Stimulated activated CD4-positive, alpha-beta T cell treated with anti-CD3 and anti-CD28 coated beads, Interleukin-4, amount 100 ng/mL, for 24 hours (primary cell): ENCODE data around the gene HNRNPUL2.
"Not testable (repeated sequence)": the region's sequence is repeated elsewhere in the genome, so short reads cannot be mapped to it uniquely, and the experiment has no call there.

Experiments used
- DNase-seq: peaks from one replicate; pipeline ENCODE4 v3.0.0-alpha.2; 2020

The HNRNPUL2 gene

DNA sequence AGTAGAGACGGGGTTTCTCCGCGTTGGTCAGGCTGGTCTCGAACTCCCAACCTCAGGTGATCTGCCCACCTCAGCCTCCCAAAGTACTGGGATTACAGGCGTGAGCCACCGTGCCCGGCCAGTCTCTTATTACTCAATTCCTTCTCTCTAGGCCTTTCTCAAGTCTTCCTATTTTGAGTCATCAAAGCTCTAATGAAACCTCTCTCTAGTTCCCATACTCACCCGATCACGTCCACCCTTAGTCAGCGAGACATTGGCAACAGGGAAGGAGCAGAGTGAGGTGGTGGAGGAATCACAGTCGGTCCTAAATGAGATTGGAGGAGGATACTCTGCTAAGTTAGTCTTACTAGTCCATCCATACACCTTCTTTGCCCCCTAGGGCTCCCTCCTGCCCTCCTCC is 25.0 kb downstream of the HNRNPUL2 start:
- no peak for DNase-seq

DNA sequence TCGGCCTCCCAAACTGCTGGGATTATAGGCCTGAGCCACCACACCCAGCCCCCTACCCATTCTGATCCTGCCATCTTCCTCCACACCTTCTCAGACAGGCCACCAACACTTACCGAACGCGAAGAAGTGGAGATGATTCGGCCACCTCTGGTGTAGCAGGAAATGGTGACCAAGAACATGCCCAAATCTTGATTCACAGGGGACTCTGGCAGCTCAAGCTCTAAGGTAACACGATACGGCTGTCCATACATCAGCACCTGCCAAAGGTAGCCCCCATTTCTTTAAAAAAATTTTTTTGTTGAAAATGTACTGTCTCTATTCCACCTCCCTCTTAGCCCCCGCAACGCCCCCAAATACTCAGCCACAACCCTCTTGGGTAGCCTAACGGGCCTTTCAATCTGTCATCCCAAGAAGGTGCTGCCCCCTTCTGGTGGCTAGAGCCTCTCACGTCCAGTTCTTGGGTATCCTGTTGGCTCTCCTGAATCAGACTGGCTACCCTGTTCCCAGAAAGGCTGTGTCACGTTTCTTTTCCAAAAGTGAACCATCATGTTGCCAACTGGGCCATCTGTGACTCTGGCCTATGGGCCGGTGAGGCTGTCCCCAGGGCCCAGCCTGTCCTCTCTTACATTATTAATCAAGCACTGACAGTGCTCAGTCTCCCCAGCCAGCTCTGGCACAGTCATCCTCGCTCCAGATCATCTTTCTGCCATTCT is 32.6 kb downstream of the HNRNPUL2 start:
- peak; percentile 83 for DNase-seq

- DNase-seq = not testable (repeated sequence)
These were observed 33.6 kb downstream of the HNRNPUL2 start for GRCh38 chr11:62693624-62694023.

- DNase-seq = no peak
These were observed 37.7 kb downstream of the HNRNPUL2 start, which contains the start of gene LRRN4CL for GRCh38 chr11:62689421-62690183. LRRN4CL (minus strand) TSS chr11:62689530; CDS start chr11:62688508, 1,022 bp downstream.

DNA sequence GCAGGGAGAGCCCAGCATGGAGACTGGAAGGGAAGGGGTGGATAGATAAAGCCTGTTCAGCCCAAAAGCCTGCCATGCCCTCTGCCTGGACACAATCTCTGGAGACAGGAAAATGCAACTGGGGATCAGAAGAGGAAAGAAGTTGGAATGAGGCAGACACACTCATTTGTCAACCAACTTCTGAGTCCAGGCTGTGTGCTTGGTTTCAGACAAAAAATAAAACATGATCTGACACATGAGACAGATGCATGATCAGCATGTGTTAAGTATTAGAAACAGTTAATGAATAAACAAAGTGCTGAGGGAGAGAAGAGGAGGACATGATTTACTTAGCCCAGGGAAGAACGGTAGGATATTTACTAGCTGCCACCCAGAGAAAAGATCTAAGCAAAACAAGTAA is 38.8 kb downstream of the HNRNPUL2 start:
- no peak for DNase-seq

DNA sequence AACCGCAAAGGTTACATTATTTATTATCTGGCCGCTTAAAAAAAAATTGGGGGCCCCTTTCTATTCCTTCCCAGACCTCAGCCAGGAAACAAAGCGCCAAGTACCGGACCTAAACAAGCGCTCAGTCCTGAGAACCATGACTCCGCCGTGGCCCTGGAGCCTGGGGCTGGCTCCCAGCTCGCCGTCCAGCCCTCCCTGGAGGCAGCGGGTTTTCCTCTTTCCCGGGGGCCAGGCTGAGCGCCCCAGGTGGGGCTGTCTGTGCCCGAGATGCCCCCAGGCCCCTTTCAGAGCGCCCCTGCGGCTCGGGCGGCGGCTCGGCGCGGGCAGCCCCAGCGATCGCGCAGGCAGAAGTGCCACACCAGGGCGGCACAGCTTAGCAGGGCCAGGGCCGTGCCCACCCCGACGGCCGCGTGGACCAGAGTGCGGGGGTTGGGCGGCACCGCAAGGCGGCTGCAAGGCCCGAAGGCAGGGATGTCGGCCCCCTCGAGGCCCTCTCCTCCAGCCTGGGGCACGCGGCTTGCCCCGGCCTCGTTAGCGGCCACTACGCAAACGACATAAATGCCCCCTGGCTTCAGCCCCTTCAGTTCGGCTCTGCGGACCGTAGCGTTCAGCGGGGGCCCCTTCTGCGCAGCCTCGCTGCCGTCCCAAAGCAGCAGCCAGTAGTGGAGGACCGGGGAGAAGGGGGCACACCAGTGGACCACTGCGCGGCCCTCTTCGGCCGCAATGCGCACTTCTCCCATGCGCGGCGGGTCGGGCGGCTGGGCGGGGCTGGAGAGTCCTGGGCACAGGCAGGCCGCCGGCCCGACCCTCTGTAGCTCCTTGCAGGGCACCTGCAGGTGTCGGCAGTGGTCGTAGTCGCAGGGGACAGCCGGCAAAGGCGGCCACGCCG is 39.5 kb downstream of the HNRNPUL2 start:
- no peak for DNase-seq

DNA sequence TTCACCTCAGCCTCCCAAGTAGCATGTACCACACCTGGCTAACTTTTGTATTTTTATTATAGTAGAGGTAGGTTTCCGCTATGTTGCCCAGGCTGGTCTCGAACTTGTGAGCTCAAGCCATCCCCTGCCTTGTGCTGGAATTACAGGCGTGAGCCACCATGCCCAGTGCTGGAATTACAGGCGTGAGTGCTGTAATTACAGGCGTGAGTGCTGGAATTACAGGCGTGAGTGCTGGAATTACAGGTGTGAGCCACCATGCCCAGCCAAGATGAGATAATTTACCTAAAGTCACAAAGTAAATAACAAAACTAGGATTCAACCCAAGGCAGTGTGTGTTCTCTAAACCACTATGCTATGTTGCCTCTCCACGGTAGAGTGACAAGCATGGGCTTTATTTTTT is 44.7 kb downstream of the HNRNPUL2 start:
- no peak for DNase-seq

DNA sequence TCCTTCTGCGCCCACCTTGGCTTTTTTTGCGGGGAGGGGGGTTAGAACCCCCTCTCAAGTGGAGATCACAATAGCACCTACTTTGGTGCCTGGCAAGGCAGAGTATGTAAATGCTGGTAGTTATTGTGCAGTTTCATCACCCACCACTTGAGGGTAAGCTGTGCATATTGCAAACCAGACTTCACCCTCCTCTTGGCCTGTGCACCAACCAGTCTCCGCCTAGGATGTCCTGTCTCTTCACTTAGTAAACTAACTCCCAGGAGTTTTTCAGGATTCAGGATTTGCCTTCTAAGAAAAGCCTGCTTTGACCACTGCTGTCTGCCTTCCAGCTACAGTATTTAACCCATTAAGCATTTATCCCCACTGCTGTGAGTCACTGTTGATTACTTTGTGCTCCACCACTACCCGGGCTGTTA is 46.4 kb downstream of the HNRNPUL2 start:
- DNase-seq = peak; percentile 50

DNA sequence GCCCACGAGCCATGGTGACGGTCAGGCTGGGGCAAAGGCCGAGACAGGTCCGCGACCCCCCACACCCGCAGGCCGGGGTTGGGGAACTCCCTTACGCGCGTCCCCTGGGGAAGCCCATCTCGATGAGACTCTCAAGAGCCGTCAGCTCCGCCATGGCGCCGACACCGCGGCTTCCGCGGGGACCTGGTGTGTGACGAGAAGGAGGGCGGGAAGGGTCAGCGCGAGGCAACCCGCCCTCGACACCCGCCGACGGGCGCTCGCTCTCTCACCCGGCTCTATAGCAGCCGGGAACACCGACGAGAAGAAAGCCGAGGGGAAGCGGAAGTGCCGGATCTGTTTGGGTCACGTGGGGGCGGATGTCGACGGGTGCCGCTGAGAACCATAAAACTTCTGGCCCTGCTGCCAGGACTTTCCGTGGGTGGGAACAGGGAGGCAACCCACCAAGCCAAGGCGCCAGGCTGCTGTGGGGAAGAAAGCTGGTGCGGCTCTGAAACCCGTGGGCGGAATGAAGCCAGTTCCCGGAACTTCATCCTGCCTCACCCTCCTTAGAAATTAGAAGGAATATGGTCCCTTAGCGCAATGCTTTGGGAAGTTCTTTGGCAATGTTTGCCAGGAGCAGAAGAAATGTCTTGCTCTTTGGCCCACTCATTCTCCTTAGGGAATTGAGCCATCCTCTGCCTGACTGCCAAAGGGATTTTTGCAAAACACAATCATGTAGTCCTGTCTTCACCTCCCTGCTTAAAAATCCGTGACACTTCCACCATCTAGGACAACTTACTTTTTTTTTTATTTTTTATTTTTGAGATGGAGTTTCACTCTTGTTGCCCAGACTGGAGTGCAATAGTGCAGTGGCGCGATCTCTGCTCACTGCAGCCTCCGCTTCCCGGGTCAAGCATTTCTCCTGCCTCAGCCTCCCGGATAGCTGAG is 48.2 kb downstream of the HNRNPUL2 start, which contains the start of gene UBXN1:
TSS of gene UBXN1 (minus strand) at position 304 of the 927 bp plus-strand sequence. CDS start at position 154, 150 bp downstream.
- DNase-seq = peak; percentile 91

DNA sequence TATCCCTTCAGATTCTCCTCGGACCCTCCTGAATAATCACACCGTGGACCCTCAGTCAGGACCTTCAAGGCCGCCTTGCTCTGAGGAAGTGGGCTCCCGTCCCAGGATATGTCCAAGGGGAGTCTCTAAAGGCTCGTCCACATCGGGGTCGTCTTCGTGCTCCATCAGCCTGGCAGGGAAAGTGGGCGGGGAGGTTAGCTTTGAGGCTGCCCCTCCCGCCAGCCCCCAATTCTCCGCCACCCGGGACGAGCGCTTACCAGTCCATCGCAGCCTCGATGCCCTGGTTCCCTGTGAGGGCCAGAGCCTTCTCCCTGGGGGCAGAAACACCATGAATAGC is 48.9 kb downstream of the HNRNPUL2 start:
- DNase-seq = no peak

GRCh38 chr11:62677714-62678113 is 49.5 kb downstream of the HNRNPUL2 start:
- DNase-seq = no peak

DNA sequence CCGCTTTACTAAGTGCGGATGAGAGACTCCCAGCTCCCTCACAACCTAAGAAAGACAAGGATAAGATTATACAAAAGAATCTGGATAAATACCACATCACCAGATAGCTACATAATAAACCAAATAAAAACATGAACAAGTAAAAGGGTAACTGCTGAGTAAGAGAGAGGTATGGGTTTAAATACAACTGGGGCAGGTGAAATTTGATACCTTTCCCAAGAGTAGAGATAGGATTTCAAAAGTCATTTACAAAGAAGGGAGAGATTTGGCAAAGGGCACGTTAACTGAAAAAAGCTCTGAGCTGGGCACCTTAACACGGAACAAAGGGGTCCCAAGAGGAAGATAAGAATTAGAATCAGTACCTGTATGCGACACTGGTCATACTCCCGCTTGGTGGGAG is 50.1 kb downstream of the HNRNPUL2 start:
- no peak for DNase-seq

DNA sequence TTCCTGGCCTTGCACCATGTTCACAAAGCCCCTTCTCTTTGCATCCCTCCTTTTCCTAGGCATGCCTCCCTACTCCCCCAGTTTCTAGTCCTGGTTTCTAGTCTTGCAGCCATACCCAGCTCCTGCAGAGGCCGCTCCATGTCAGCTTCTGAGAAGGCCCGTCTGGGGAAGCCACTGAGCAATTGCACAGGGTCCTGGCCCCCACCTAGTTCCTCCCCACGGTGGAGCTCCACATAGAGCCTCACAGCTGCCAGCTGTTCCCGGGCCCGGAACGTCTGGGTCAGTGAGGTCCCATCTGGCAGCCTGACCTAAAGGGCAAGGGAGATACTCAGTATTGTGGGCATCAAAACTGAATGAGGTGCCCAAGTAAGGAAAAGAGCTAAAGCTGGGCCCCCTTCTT is 50.6 kb downstream of the HNRNPUL2 start:
- no peak for DNase-seq

DNA sequence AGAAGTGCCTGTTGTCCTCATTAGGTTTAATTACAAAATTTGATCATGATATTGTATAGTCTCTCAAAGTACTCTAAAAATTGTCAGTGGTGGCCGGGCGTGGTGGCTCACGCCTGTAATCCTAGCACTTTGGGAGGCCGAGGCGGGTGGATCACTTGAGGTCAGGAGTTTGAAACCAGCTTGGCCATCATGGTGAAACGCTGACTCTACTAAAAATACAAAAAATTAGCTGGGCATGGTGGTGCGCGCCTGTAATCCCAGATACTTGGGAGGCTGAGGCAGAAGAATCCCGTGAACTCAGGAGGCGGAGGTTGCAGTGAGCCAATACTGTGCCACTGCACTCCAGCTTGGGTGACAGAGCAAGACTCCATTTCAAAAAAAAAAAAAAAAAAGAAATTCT is 51.8 kb downstream of the HNRNPUL2 start:
- not testable (repeated sequence) for DNase-seq

DNA sequence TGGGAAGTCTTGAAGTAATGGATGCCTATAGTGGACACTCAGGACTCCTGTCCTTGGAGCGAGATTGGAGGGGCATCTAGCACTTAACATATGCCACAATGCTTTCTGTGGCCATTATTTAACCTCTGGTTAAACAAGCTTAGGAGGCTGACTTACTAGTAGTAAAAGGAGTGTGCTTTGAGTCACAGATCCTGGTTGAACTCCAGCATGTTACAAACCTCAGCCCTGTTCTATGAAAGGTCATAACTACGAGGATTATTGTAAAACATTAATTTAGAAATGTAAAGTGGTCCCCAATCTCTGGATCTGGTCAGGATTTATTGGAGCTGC is 54.1 kb downstream of the HNRNPUL2 start:
- DNase-seq = no peak

GRCh38 chr11:62671608-62672389 is 55.5 kb downstream of the HNRNPUL2 start, which contains the start of the genes LBHD1 and UQCC3:
LBHD1 (minus strand) TSS chr11:62672267; CDS start chr11:62670031, 2,236 bp downstream.
UQCC3 (plus strand) TSS chr11:62671673; CDS start chr11:62671746, 73 bp downstream.
- peak; percentile 78 for DNase-seq

- DNase-seq = no peak
These were observed 56.0 kb downstream of the HNRNPUL2 start for GRCh38 chr11:62671236-62671607.

DNA sequence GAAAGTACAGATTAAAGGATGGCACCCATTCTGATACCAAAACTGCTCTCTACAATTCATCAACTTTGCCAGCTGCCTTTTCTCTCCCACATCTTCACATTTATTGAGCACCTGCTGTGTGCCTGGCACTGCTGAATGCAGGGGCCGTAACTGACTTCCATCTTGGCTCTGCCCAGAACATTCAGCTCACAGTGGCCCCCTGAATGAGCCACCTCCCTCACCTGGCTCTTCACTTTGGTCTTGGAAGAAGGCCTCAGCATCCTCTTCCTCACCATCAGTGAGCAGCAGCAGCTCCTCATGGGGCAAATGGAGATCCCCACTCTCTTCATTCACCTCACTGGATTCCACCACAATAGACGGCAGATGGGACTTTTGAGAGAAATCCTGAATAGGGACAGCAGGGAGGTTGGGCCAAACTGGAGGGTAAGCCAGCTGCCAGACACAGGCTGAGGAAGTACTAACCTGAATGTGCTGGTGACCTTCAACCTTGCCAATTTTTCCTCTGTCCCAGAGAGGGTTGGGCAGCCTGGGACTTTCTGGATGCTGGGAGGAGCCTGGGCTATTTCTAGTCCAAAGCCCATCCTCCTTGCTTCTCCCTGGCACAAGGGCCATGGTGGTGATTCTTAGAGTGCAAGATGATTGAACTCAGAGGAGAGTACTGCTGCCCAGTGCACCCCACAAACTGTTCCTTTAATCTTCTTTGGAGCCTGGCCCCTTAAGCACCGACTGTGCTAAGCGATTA is 57.7 kb downstream of the HNRNPUL2 start:
- no peak for DNase-seq

- DNase-seq = no peak
These were observed 59.8 kb downstream of the HNRNPUL2 start for GRCh38 chr11:62667460-62667859.

- DNase-seq = no peak
These were observed 60.9 kb downstream of the HNRNPUL2 start for GRCh38 chr11:62666259-62666926.
